GM19468 (cell line): ENCODE results near the gene RYR1.
"Not testable (repeated sequence)": the region's sequence is repeated elsewhere in the genome, so short reads cannot be mapped to it uniquely, and the experiment has no call there.

Experiments
- ATAC-seq: cut with Tn5 transposase; IDR thresholded peaks from one replicate; pipeline ENCODE4 v1.9.1; 2021; ENCODE audit warnings: mild to moderate bottlenecking, moderate library complexity, moderate number of reproducible peaks; ENCODE audit not compliant: unreplicated experiment; ENCODE audit errors: extremely low read depth

Gene RYR1

GRCh38 chr19:38583985-38584305 lies 150.5 kb downstream of the RYR1 start:
- ATAC-seq, result no peak

DNA sequence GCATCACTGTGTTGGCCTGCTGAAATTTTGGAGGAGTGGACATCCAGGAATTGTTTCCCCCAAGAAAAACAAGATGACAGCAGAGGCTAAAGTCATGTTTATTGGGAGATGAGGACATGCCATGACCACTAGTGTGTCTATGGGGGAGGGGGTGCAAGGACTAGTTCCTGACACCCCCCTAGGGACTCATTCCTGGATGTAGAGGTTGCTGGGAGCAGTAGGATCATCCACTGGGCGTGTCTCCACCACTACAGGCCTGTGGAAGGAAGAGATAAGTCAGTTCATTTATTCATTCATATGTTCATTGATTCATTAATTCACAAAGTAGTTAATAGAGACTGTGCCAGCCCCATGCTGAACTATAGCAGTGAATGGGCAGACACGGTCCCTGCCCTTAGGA lies 154.1 kb downstream of the RYR1 start:
- no peak for ATAC-seq

- no peak for ATAC-seq
Observed at GRCh38 chr19:38588041-38588440, 154.6 kb downstream of the RYR1 start.

DNA sequence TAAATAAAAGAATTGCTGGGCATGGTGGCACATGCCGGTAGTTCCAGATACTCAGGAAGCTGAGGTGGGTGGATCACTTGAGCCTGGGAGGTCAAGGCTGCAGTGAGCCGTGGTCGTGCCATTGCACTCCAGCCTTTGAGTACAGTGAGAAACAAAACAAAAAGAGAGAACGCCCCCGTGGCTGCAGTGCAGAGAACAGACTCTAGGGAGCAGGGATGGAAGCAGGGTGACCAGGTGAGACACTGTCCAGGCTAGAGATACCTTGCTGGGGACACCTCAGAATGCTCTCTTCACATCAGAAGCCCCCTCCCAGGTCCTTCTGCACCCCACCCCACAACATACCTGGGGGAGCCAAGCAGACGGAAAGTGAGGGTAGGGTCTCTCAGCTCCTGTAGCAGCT lies 159.4 kb downstream of the RYR1 start:
- no peak for ATAC-seq

GRCh38 chr19:38596057-38596981 lies 162.8 kb downstream of the RYR1 start:
- ATAC-seq, result no peak

DNA sequence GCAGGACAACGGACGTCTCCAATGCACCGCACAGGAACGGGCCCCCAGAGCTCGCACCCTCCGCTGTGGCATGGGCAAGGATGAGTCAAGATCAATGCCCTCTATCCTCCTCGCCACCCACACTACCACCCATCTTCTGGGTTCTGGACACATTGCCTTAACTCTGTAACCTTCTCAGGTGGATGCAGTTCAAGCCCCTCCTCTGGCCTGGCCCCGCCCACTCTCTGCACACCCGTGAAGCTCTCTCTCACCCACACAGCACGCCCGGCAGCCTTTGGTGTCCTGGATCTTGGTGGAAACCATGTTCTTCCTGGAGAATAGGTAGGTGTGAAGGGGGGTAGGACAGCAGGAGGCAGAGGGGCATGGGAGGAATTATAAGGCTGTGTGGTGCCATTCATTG lies 163.6 kb downstream of the RYR1 start:
- ATAC-seq, result no peak

- no peak for ATAC-seq
Observed at GRCh38 chr19:38599722-38600121, 166.2 kb downstream of the RYR1 start.

GRCh38 chr19:38602856-38603255 lies 169.4 kb downstream of the RYR1 start:
- not testable (repeated sequence) for ATAC-seq

DNA sequence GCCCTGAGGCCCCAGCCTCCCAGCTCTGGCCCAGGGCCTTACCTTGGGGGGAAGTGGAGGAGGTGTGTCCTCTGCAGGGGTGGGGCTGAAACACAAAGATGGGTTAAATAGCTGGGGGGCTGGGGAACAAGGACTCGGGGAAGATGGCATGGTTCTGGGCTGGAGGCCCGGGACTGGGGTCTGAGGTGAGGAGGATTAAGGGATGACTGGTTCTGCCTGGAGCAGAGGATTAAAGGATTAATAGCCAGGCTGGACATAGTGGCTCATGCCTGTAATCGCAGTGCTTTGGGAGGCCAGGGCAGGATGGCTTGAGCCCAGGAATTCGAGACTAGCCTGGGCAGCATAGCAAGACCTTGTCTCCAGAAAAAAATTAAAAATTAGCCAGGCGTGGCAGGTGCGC lies 172.6 kb downstream of the RYR1 start:
- no peak for ATAC-seq

DNA sequence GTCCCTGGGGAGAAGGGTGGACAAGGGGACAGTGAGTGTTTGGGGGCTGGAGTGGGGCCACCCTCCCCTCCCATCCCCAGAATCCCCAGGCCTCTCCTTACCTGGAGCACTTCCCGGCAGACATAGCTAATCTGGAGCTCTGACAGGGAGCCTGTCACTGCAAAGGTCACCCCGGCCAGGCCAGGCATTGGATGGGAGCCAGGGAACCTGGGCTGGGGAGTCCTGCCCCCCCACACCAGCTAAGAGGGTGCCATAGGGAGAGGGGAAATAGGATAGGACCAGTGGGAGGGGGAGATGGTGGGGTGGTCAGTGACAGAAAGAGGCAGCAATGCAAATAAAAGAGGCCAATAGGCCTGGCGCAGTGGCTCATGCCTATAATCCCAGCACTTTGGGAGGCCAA lies 180.8 kb downstream of the RYR1 start:
- no peak for ATAC-seq

DNA sequence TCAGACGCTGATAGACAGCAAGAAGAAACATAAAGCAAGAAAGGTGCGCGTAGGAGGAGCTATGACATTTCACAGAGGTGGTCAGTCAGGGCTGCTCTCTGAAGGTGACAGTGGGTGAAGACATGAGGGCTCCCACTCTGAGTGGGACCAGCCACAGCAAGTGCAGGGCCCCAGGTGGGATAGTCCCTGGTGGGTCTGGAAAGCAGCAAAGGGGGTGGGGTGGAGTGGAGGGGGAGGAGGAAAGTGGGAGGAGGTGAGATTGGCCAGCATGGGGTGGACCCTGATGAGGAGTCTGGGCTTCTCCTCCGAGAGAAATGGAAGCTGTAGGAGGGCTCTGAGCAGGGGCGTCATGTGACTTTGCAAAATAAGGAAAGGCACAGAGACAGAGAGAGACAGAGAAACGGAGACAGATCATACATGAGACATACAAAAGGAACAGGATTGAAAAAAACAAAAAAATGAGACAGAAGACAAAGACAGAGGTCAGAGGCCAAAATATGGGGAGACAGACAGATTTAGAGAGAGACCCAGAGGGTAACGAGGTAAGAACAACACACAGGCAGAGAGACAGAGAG lies 181.6 kb downstream of the RYR1 start:
- no peak for ATAC-seq

- no peak for ATAC-seq
Observed at GRCh38 chr19:38616265-38616664, 182.8 kb downstream of the RYR1 start.

- ATAC-seq, result no peak
Observed at GRCh38 chr19:38617283-38617763, 183.8 kb downstream of the RYR1 start.

GRCh38 chr19:38617764-38618589 lies 184.5 kb downstream of the RYR1 start, which contains the start of gene MAP4K1:
Gene MAP4K1 (minus strand): TSS chr19:38617953. CDS start chr19:38617895, 58 bp downstream.
- ATAC-seq, result peak; percentile 34

GRCh38 chr19:38618590-38619360 lies 185.3 kb downstream of the RYR1 start, which contains the start of gene EIF3K:
Gene EIF3K (plus strand): TSS chr19:38619188. CDS start chr19:38619269, 81 bp downstream.
- peak; percentile 58 for ATAC-seq

GRCh38 chr19:38619361-38620174 lies 186.1 kb downstream of the RYR1 start:
- ATAC-seq, result no peak

GRCh38 chr19:38624822-38625221 lies 191.3 kb downstream of the RYR1 start:
- no peak for ATAC-seq

GRCh38 chr19:38626401-38626800 lies 192.9 kb downstream of the RYR1 start:
- ATAC-seq, result no peak

DNA sequence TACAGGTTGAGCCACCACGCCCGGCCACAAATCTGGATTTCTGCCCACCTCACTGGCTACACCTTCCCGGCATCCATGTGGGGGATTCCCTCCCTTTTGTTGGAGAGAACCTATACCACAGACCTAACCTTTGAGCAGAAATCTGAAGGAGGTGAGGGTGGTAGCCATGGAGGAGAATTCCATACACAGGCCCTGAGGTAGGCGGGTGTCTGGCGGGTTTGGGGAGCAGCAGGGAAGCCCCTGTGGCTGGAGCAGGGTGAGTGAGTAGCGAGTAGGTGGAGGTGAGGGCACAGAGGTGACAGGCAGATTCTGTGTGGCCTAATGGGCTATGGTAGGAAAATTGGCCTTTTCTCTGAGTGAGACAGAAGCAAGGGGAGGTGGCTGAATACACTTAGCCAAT lies 196.1 kb downstream of the RYR1 start:
- no peak for ATAC-seq
